ENCODE data around the gene RABIF. TPM values are rescaled to one million over a fixed set of nuclear protein-coding genes. Genes with fewer than 3 reads are reported as not detected.
"Not testable (repeated sequence)": the region's sequence is repeated elsewhere in the genome, so short reads cannot be mapped to it uniquely, and the experiment has no call there.

RABIF gene
- total and polyA plus RNA-seq, 9 donors, result 2.7 to 11.7 (median 3.9) TPM

DNA sequence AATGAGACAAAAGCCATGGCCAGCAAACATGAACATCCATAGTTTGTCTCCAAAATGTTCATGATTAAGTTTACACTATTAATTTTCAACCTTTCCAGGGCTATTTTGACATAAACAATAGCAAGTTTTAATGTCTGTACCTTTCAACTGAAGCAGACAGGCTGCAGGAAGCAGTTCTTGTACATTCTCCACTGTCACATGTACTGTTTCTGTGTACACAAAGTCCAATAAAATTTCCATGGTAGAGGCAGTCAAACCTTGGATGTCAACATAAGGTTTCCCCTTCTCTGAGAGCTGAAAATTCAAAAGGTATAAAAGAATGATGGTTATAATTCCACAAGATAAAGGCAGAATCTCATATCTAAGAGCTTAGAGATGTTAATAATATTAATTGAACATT is 30.7 kb upstream of the RABIF start:
- no peaks in the 10 kb centered on the region for H3K36me3 ChIP-seq
- H3K4me1 ChIP-seq (ENCODE audit: insufficient read depth), result no peaks in the 10 kb centered on the region
- H3K27ac ChIP-seq, result no peak overlapping the region
- TF ChIP-seq, protein P1, sequence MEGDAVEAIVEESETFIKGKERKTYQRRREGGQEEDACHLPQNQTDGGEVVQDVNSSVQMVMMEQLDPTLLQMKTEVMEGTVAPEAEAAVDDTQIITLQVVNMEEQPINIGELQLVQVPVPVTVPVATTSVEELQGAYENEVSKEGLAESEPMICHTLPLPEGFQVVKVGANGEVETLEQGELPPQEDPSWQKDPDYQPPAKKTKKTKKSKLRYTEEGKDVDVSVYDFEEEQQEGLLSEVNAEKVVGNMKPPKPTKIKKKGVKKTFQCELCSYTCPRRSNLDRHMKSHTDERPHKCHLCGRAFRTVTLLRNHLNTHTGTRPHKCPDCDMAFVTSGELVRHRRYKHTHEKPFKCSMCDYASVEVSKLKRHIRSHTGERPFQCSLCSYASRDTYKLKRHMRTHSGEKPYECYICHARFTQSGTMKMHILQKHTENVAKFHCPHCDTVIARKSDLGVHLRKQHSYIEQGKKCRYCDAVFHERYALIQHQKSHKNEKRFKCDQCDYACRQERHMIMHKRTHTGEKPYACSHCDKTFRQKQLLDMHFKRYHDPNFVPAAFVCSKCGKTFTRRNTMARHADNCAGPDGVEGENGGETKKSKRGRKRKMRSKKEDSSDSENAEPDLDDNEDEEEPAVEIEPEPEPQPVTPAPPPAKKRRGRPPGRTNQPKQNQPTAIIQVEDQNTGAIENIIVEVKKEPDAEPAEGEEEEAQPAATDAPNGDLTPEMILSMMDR (IDR thresholded peaks at IDR 0.05), result no peak
- TF ChIP-seq POLR2A (IDR thresholded peaks at IDR 0.05), result no peak
- no peak for TF ChIP-seq EP300 (IDR thresholded peaks at IDR 0.05)
- DNase-seq, result no peak
- H3K9me3 ChIP-seq, result no peaks in the 10 kb centered on the region
- intact Hi-C loops (cut with DNase I), result no loop called here
- H3K4me3 ChIP-seq, result no peak overlapping the region
- H3K27me3 ChIP-seq, result no peaks in the 10 kb centered on the region

DNA sequence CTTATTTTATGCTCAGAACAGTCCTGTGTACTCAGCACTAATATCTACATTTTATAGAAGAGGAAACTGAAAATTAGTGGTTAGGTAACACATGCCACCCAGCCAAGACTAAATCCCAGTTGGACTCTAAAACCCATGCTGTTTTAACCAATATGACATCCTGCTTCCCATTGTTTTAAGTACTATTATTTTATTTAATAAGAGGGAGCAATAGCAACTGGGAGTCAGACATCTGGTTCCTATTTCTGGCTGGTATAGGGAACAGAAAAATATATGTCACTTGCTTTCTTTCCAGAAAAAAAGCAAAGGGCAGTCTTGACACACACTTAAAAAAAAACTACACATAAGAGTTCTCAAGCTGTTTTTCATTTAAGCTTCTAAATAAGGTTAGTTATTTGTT is 26.2 kb upstream of the RABIF start:
- DNase-seq, result no peak
- Histone ChIP-seq H3K27me3 (no peaks in the 10 kb centered on the region), H3K9me3 (no peaks in the 10 kb centered on the region), H3K36me3 (no peaks in the 10 kb centered on the region), H3K4me3 (no peak overlapping the region), H3K4me1 (ENCODE audit: insufficient read depth) (no peaks in the 10 kb centered on the region), H3K27ac (no peak overlapping the region)
- intact Hi-C loops (cut with DNase I), result no loop called here
- TF ChIP-seq, protein P1 (IDR thresholded peaks at IDR 0.05), result no peak
- TF ChIP-seq EP300 (IDR thresholded peaks at IDR 0.05), result no peak
- no peak for TF ChIP-seq POLR2A (IDR thresholded peaks at IDR 0.05)

DNA sequence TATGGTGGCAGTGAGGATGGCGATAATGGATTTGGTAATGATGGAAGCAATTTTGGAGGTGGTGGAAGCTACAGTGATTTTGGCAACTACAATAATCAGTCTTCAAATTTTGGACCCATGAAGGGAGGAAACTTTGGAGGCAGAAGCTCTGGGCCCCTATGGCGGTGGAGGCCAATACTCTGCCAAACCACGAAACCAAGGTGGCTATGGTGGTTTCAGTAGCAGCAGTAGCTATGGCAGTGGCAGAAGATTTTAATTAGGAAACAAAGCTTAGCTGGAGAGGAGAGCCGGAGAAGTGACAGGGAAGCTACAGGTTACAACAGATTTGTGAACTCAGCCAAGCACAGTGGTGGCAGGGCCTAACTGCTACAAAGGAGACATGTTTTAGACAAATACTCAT is 23.5 kb upstream of the RABIF start:
- H3K4me1 ChIP-seq (ENCODE audit: insufficient read depth); intact Hi-C loops (cut with DNase I); H3K4me3 ChIP-seq; H3K9me3 ChIP-seq; H3K36me3 ChIP-seq; DNase-seq; H3K27me3 ChIP-seq; H3K27ac ChIP-seq: not testable (repeated sequence)
- WGBS, 3 donors, result 96 to 99% (median 98%) methylated on average over 4 of the region's 4 CpGs

DNA sequence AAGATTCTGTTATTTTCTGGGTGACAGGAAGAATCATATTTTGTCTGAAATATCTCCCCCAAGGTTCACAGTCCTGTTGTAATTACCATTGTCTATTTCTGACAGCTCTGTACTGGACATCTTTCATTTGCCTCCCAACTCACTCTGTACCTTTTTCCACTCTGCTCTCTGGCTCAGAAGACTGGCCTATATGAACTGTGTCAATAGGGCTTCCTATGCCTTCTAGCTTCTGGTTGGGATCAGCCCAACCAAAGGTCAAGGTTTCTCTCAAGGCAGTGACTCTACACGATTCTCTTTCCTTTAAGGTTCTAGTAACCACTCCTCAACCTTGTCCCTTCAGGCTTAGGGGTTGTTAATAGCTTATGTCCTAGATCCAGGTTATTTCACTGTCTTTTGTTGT is 20.5 kb upstream of the RABIF start:
- H3K4me3 ChIP-seq, result no peak overlapping the region
- DNase-seq, result no peak
- H3K27me3 ChIP-seq, result no peaks in the 10 kb centered on the region
- intact Hi-C loops (cut with DNase I), result no loop called here
- H3K27ac ChIP-seq, result no peak overlapping the region
- no peaks in the 10 kb centered on the region for H3K9me3 ChIP-seq
- TF ChIP-seq, protein P1 (IDR thresholded peaks at IDR 0.05), result no peak
- no peak for TF ChIP-seq POLR2A (IDR thresholded peaks at IDR 0.05)
- TF ChIP-seq EP300 (IDR thresholded peaks at IDR 0.05), result no peak
- no peaks in the 10 kb centered on the region for H3K36me3 ChIP-seq
- H3K4me1 ChIP-seq (ENCODE audit: insufficient read depth), result no peaks in the 10 kb centered on the region
- WGBS, 3 donors, result 31 to 58% (median 32%) methylated on average over 1 of the region's 1 CpG

DNA sequence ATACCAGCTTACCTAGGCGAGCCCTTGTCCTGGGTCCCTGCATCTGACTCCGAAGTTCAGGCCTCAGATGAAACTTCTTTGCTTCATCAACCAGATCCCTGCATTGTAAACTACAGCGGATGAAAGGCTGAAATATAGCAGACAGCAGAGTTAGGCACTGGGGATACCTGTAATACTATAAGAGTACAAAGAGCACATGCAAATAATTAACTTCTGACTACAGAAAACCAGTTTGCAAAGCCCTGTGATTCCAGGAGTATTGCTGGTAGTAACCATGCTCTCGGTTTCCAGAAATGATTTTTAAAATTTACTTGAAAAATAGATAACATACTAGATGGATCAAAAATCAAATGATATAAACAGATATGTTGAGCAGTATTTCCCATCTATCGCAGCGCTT is 20.0 kb upstream of the RABIF start:
- Histone ChIP-seq H3K9me3 (no peaks in the 10 kb centered on the region), H3K27ac (no peak overlapping the region), H3K4me1 (ENCODE audit: insufficient read depth) (no peaks in the 10 kb centered on the region), H3K36me3 (no peaks in the 10 kb centered on the region), H3K27me3 (no peaks in the 10 kb centered on the region), H3K4me3 (no peak overlapping the region)
- no peak for TF ChIP-seq POLR2A (IDR thresholded peaks at IDR 0.05)
- TF ChIP-seq, protein P1 (IDR thresholded peaks at IDR 0.05), result no peak
- TF ChIP-seq EP300 (IDR thresholded peaks at IDR 0.05), result no peak
- DNase-seq, result no peak
- 94 to 96% (median 95%) methylated on average over 6 of the region's 6 CpGs for WGBS, 3 donors
- intact Hi-C loops (cut with DNase I), result no loop called here
